ENCODE measurements around the gene LMAN2L. TPM values are rescaled to one million over a fixed set of nuclear protein-coding genes. Genes with fewer than 3 reads are reported as not detected.

LMAN2L gene
- total RNA-seq, 2 experiments from 2014 or later, result 5.7 to 6.1 TPM

- Mint-ChIP-seq H3K27me3 (no peaks in the 10 kb centered on the region), H3K36me3 (no peaks in the 10 kb centered on the region), H3K9me3 (no peaks in the 10 kb centered on the region), H3K27ac (no peak overlapping the region), H3K4me1 (ENCODE audit: low read depth) (no peaks in the 10 kb centered on the region), H3K4me3 (no peak overlapping the region)
- POLR2A ChIA-PET, result no interaction called here
- CTCF ChIA-PET, result no interaction called here
- DNase-seq, result peak; percentile 7
- intact Hi-C loops (cut with micrococcal nuclease), result no loop called here
Measured at GRCh38 chr2:96698221-96698861, 41.5 kb downstream of the LMAN2L start.

- CTCF ChIA-PET, result interaction anchor here (0.8 kb wide), 1 partner anchor 9 kb away, joined by 3 read pairs; no protein-coding TSS in a partner anchor
- POLR2A ChIA-PET, result no interaction called here
- Mint-ChIP-seq H3K9me3 (no peaks in the 10 kb centered on the region), H3K27me3 (no peaks in the 10 kb centered on the region), H3K4me3 (no peak overlapping the region), H3K4me1 (ENCODE audit: low read depth) (no peaks in the 10 kb centered on the region), H3K36me3 (no peaks in the 10 kb centered on the region), H3K27ac (no peak overlapping the region)
- intact Hi-C loops (cut with micrococcal nuclease), result no loop called here
- peak; percentile 5 for DNase-seq
Measured at GRCh38 chr2:96697476-96697875, 42.4 kb downstream of the LMAN2L start.

GRCh38 chr2:96695602-96696001 is 44.3 kb downstream of the LMAN2L start:
- ChIA-PET CTCF (no interaction called here), POLR2A (no interaction called here)
- Mint-ChIP-seq H3K4me3 (no peak overlapping the region), H3K4me1 (ENCODE audit: low read depth) (no peaks in the 10 kb centered on the region), H3K9me3 (no peaks in the 10 kb centered on the region), H3K27ac (no peak overlapping the region), H3K27me3 (no peaks in the 10 kb centered on the region), H3K36me3 (no peaks in the 10 kb centered on the region)
- intact Hi-C loops (cut with micrococcal nuclease), result no loop called here
- no peak for DNase-seq

GRCh38 chr2:96694816-96695455 is 44.9 kb downstream of the LMAN2L start:
- Mint-ChIP-seq H3K27ac (no peak overlapping the region), H3K36me3 (no peaks in the 10 kb centered on the region), H3K4me3 (no peak overlapping the region), H3K4me1 (ENCODE audit: low read depth) (no peaks in the 10 kb centered on the region), H3K27me3 (no peaks in the 10 kb centered on the region), H3K9me3 (no peaks in the 10 kb centered on the region)
- peak; percentile 7 for DNase-seq
- ChIA-PET POLR2A (no interaction called here), CTCF (no interaction called here)
- intact Hi-C loops (cut with micrococcal nuclease), result no loop called here

GRCh38 chr2:96694279-96694678 is 45.6 kb downstream of the LMAN2L start:
- no peak for DNase-seq
- H3K9me3 Mint-ChIP-seq, result no peaks in the 10 kb centered on the region
- CTCF ChIA-PET, result no interaction called here
- intact Hi-C loops (cut with micrococcal nuclease), result no loop called here
- no peaks in the 10 kb centered on the region for H3K4me1 Mint-ChIP-seq (ENCODE audit: low read depth)
- no peaks in the 10 kb centered on the region for H3K27me3 Mint-ChIP-seq
- no peak overlapping the region for H3K4me3 Mint-ChIP-seq
- POLR2A ChIA-PET, result no interaction called here
- no peaks in the 10 kb centered on the region for H3K36me3 Mint-ChIP-seq
- no peak overlapping the region for H3K27ac Mint-ChIP-seq

- Mint-ChIP-seq H3K36me3 (no peaks in the 10 kb centered on the region), H3K27me3 (no peaks in the 10 kb centered on the region), H3K4me1 (ENCODE audit: low read depth) (no peaks in the 10 kb centered on the region), H3K27ac (no peak overlapping the region), H3K4me3 (no peak overlapping the region), H3K9me3 (no peaks in the 10 kb centered on the region)
- intact Hi-C loops (cut with micrococcal nuclease), result no loop called here
- no peak for DNase-seq
- CTCF ChIA-PET, result no interaction called here
- POLR2A ChIA-PET, result no interaction called here
Measured at GRCh38 chr2:96693286-96694200, 46.3 kb downstream of the LMAN2L start.

GRCh38 chr2:96692094-96692971 is 47.5 kb downstream of the LMAN2L start:
- DNase-seq, result no peak
- H3K36me3 Mint-ChIP-seq, result no peaks in the 10 kb centered on the region
- ChIA-PET CTCF (no interaction called here), POLR2A (no interaction called here)
- H3K4me3 Mint-ChIP-seq, result no peak overlapping the region
- H3K27ac Mint-ChIP-seq, result no peak overlapping the region
- intact Hi-C loops (cut with micrococcal nuclease), result no loop called here
- no peaks in the 10 kb centered on the region for H3K27me3 Mint-ChIP-seq
- no peaks in the 10 kb centered on the region for H3K4me1 Mint-ChIP-seq (ENCODE audit: low read depth)
- H3K9me3 Mint-ChIP-seq, result no peaks in the 10 kb centered on the region

- no peaks in the 10 kb centered on the region for H3K27me3 Mint-ChIP-seq
- ChIA-PET POLR2A (no interaction called here), CTCF (no interaction called here)
- no peak overlapping the region for H3K27ac Mint-ChIP-seq
- intact Hi-C loops (cut with micrococcal nuclease), result no loop called here
- H3K4me3 Mint-ChIP-seq, result no peak overlapping the region
- no peaks in the 10 kb centered on the region for H3K36me3 Mint-ChIP-seq
- no peak for DNase-seq
- no peaks in the 10 kb centered on the region for H3K9me3 Mint-ChIP-seq
- H3K4me1 Mint-ChIP-seq (ENCODE audit: low read depth), result no peaks in the 10 kb centered on the region
Measured at GRCh38 chr2:96691022-96691612, 48.7 kb downstream of the LMAN2L start.

- intact Hi-C loops (cut with micrococcal nuclease), result no loop called here
- Mint-ChIP-seq H3K27me3 (no peaks in the 10 kb centered on the region), H3K36me3 (no peaks in the 10 kb centered on the region), H3K27ac (no peak overlapping the region), H3K9me3 (no peaks in the 10 kb centered on the region), H3K4me1 (ENCODE audit: low read depth) (no peaks in the 10 kb centered on the region), H3K4me3 (no peak overlapping the region)
- POLR2A ChIA-PET, result no interaction called here
- CTCF ChIA-PET, result no interaction called here
- DNase-seq, result no peak
Measured at GRCh38 chr2:96690306-96691021, 49.4 kb downstream of the LMAN2L start.

- intact Hi-C loops (cut with micrococcal nuclease), result no loop called here
- Mint-ChIP-seq H3K4me1 (ENCODE audit: low read depth) (no peaks in the 10 kb centered on the region), H3K9me3 (no peaks in the 10 kb centered on the region), H3K36me3 (no peaks in the 10 kb centered on the region), H3K27me3 (no peaks in the 10 kb centered on the region), H3K4me3 (no peak overlapping the region), H3K27ac (no peak overlapping the region)
- ChIA-PET CTCF (interaction anchor here (1.2 kb wide), 1 partner anchor 8 kb away, joined by 3 read pairs; no protein-coding TSS in a partner anchor), POLR2A (no interaction called here)
- DNase-seq, result no peak
Measured at GRCh38 chr2:96689431-96689991, 50.4 kb downstream of the LMAN2L start.
